Parathyroid adenoma (tissue), 2 donors: ENCODE results near the gene EPHB4.

ENCODE experiments used
- H2AFZ ChIP-seq: fragments of 300-600 bp; sonication (generic); one replicate; pipeline ENCODE4 v1.7.0; 2017; ENCODE audit warnings: antibody characterized with exemption, mild to moderate bottlenecking
- H3K27ac ChIP-seq: fragments of 300-600 bp; sonication (generic); one replicate; pipeline ENCODE4 v1.7.0; 2017
- H3K27me3 ChIP-seq: fragments of 300-600 bp; sonication (generic); one replicate; pipeline ENCODE4 v1.7.0; 2017; ENCODE audit warnings: low read length; ENCODE audit not compliant: control insufficient read depth, insufficient read depth
- H3K36me3 ChIP-seq: fragments of 300-600 bp; sonication (generic); one replicate; pipeline ENCODE4 v1.7.0; 2017; ENCODE audit warnings: low read length; ENCODE audit not compliant: control insufficient read depth, insufficient read depth
- H3K4me1 ChIP-seq: fragments of 300-600 bp; sonication (generic); one replicate; pipeline ENCODE4 v1.7.0; 2017; ENCODE audit warnings: control low read depth
- H3K4me2 ChIP-seq: fragments of 300-600 bp; sonication (generic); one replicate; pipeline ENCODE4 v1.7.0; 2017; ENCODE audit warnings: low read length
- H3K4me3 ChIP-seq: fragments of 300-600 bp; sonication (generic); one replicate; pipeline ENCODE4 v1.7.0; 2017; ENCODE audit warnings: low read depth, low read length
- H3K79me2 ChIP-seq: fragments of 300-600 bp; sonication (generic); one replicate; pipeline ENCODE4 v1.7.0; 2017; ENCODE audit warnings: control low read depth
- H3K9ac ChIP-seq: fragments of 300-600 bp; sonication (generic); one replicate; pipeline ENCODE4 v1.7.0; 2017; ENCODE audit warnings: mild to moderate bottlenecking
- H3K9me3 ChIP-seq: fragments of 300-600 bp; sonication (generic); one replicate; pipeline ENCODE4 v1.7.0; 2017; ENCODE audit warnings: low read length; ENCODE audit not compliant: control insufficient read depth
- TF ChIP-seq, protein P1 (sequence below): fragments of 300-600 bp; sonication (generic); IDR thresholded peaks from one replicate; pipeline ENCODE4 v1.7.0; 2017; ENCODE audit warnings: antibody characterized with exemption, mild to moderate bottlenecking
- donor health status: primary hyperparathyroidism.

EPHB4 gene

DNA sequence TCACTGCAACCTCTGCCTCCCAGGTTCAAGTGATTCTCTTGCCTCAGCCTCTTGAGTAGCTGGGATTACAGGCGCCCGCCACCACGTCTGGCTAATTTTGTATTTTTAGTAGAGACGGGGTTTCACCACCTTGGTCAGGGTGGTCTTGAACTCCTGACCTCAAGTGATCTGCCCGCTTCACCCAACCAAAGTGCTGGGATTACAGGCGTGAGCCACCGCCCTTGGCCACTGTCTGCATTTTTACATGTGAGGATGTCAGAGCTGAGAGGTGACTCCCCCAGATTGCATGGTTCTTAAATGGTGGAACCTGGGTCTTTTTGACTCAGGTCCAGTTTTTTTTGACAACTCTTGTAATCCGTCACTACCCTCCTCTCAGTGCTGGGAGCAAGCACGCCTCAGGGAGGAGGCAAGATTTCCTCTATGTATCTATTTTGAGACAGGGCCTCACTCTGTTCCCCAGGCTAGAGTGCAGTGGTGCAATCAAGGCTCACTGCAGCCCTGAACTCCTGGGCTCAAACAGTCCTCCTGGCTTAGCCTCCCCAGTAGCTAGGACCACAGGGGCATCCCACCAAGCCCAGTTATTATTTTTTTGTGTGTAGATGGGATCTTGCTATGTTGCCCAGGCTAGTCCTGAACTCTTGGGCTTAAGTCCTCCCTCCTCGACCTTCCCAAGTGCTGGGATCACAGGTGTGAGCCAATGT lies 46.4 kb upstream of the EPHB4 start:
- H3K4me3 ChIP-seq: peak overlapping the region; percentile 97
- peaks cover 26% of the 10 kb centered on the region for H3K79me2 ChIP-seq
- peaks cover 16% of the 10 kb centered on the region for H3K4me1 ChIP-seq

DNA sequence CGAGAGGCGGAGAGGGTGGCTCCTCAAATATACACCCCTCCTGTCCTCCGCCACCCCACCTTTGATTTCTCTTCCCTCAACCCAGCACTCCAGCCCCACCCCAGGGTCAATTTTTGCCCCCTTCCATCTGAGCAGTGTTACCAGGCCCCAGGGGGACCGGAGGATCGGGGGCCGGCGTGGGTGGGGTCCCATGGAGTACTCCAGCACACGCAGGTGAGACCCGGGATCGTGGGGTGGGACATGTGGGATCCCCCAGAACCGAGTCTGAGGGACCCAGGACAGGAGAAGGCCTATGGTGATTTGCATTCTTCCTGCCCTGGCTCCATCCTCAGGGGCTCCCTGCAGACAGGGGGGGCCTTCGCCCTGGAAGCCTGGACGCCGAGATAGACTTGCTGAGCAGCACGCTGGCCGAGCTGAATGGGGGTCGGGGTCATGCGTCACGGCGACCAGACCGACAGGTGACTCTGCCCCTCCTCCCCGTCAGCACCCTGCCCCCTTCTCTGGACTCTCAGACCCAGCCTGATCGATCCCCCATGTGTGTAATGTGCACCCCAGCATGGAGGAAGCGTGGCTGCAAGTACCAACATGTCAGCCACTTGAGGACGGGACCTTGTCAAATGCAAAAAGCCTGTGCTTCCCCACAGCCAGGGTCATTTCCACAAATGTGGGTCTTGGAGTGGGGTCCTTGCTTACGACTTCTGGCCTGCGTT lies 40.6 kb upstream of the EPHB4 start:
- TF ChIP-seq, protein P1, sequence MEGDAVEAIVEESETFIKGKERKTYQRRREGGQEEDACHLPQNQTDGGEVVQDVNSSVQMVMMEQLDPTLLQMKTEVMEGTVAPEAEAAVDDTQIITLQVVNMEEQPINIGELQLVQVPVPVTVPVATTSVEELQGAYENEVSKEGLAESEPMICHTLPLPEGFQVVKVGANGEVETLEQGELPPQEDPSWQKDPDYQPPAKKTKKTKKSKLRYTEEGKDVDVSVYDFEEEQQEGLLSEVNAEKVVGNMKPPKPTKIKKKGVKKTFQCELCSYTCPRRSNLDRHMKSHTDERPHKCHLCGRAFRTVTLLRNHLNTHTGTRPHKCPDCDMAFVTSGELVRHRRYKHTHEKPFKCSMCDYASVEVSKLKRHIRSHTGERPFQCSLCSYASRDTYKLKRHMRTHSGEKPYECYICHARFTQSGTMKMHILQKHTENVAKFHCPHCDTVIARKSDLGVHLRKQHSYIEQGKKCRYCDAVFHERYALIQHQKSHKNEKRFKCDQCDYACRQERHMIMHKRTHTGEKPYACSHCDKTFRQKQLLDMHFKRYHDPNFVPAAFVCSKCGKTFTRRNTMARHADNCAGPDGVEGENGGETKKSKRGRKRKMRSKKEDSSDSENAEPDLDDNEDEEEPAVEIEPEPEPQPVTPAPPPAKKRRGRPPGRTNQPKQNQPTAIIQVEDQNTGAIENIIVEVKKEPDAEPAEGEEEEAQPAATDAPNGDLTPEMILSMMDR: no peak
- Histone ChIP-seq H3K4me1 (peaks cover 15% of the 10 kb centered on the region), H3K4me2 (peak overlapping the region; percentile 95), H3K4me3 (peak overlapping the region; percentile 99), H3K27me3 (no peaks in the 10 kb centered on the region), H3K27ac (peak overlapping the region; percentile 91), H3K9ac (peak overlapping the region; percentile 94), H3K79me2 (peaks cover 4% of the 10 kb centered on the region), H3K36me3 (no peaks in the 10 kb centered on the region), H2AFZ (peak overlapping the region; percentile 90), H3K9me3 (no peaks in the 10 kb centered on the region)

More for the DNA sequence above, 46.4 kb upstream of the EPHB4 start:
- Histone ChIP-seq H3K27ac (peak overlapping the region; percentile 93), H3K27me3 (no peaks in the 10 kb centered on the region), H3K9ac (no peak overlapping the region), H2AFZ (peak overlapping the region; percentile 90), H3K4me2 (peak overlapping the region; percentile 92), H3K36me3 (no peaks in the 10 kb centered on the region), H3K9me3 (no peaks in the 10 kb centered on the region)
- TF ChIP-seq, protein P1: no peak

DNA sequence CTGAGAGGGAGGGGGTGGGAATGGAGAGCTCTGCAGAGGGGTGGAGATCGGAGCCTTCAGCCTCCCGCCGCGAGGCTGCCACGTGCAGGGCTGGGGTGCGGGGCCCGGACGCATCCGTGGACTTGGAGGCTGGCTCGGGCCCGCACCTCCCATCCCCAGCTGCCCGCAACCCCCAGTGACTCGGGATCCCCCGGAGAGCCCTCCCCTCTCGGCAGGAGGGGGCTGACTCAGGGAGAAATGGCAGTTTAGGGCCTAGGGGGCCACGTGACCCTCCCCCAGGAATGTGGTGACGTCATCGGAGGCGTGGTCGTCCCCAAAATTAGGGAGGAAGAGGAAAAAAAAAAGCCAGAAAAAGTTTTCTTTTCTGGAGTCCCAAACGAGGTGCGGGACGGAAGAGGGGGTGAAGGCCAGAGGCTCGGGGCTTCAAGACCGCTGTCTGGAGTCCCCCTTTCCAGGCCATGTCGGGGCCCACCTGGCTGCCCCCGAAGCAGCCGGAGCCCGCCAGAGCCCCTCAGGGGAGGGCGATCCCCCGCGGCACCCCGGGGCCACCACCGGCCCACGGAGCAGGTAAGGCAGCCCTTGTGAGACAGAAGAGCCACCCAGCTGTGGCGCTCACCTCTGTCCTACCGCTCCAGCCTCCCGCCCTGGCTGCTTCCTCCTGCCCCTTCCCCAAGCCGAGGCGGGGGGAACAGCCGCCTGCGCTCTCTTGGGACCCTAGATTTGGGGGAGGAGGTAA lies 39.9 kb upstream of the EPHB4 start, which contains the start of gene TRIP6:
Gene TRIP6, plus strand, starts transcription at position 348 of the 736 bp plus-strand sequence. Its CDS starts 111 bp downstream, at position 459.
- Histone ChIP-seq H3K4me3 (peak within 1 kb of the TSS; percentile 99), H2AFZ (peak within 1 kb of the TSS; percentile 90), H3K79me2 (peaks cover 4% of the 10 kb centered on the region), H3K9ac (peak within 1 kb of the TSS; percentile 94), H3K36me3 (no peaks in the 10 kb centered on the region), H3K27me3 (no peaks in the 10 kb centered on the region), H3K9me3 (no peaks in the 10 kb centered on the region), H3K27ac (peak within 1 kb of the TSS; percentile 91), H3K4me1 (peaks cover 15% of the 10 kb centered on the region), H3K4me2 (peak within 1 kb of the TSS; percentile 95)
- TF ChIP-seq, protein P1: no peak

DNA sequence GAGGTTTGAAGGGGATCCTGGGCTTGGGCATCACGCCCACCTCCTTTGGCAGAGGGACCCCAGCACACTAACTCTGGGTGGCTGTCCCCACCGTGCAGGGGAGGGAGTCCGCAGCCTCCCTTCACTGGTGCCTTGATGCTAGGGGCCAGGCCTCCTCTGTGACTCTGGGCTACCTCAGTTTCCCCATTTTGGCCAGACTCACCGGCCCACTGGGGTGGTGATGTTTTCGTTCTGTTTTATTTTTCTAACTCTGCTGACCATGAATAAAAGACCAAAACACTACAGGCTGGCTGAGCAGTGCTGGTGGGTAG lies 39.4 kb upstream of the EPHB4 start:
- Histone ChIP-seq H3K79me2 (peaks cover 4% of the 10 kb centered on the region), H3K9ac (no peak overlapping the region), H2AFZ (peak overlapping the region; percentile 90), H3K9me3 (no peaks in the 10 kb centered on the region), H3K27ac (peak overlapping the region; percentile 91), H3K4me2 (peak overlapping the region; percentile 95), H3K36me3 (no peaks in the 10 kb centered on the region), H3K4me3 (peak overlapping the region; percentile 99), H3K4me1 (peaks cover 15% of the 10 kb centered on the region), H3K27me3 (no peaks in the 10 kb centered on the region)
- TF ChIP-seq, protein P1: no peak
